Measurements from ENCODE around the gene FAAP20.
"Not testable (repeated sequence)": the region's sequence is repeated elsewhere in the genome, so short reads cannot be mapped to it uniquely, and the experiment has no call there.

The FAAP20 gene

GRCh38 chr1:2157856-2158255 is 36.7 kb downstream of the FAAP20 start:
- TF ChIP-seq PAX5 (IDR thresholded peaks at IDR 0.05; ENCODE audit: insufficient read depth, low read length, severe bottlenecking) (no peak), POLR2A (IDR thresholded peaks at IDR 0.05; ENCODE audit: low read depth, low read length) (no peak), TAF1 (IDR thresholded peaks at IDR 0.05; ENCODE audit: low read depth, low read length) (no peak), POLR2AphosphoS5 (IDR thresholded peaks at IDR 0.05; ENCODE audit: low read depth, low read length) (no peak), SPI1 (IDR thresholded peaks at IDR 0.05; ENCODE audit: low read depth, low read length) (no peak), POU2F2 (IDR thresholded peaks at IDR 0.05; ENCODE audit: low read depth, low read length) (no peak)
- DNase-seq (ENCODE audit: insufficient read length, low spot score) (no peak), FAIRE-seq (no peak)

GRCh38 chr1:2156866-2157265 is 37.7 kb downstream of the FAAP20 start:
- FAIRE-seq: no peak
- TF ChIP-seq POLR2AphosphoS5 (IDR thresholded peaks at IDR 0.05; ENCODE audit: low read depth, low read length): no peak
- DNase-seq (ENCODE audit: insufficient read length, low spot score): no peak

DNA sequence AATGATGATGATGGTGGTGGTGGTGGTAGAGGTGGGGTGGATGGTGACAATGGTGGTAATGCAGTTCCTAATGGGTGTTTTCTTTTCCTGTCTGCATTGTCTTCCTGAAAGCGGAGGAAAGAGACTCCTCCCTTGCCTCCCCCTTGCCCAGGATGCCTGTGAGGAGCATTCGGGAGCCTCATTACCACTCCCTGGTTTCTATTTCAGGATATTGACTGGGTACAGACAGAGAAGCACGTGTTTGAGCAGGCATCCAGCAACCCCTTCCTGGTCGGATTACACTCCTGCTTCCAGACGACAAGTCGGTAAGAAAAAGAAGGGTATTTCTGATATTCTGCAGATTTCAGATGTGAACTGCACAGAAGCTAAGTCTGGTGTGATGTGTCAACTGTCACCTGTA is 38.8 kb downstream of the FAAP20 start:
- DNase-seq (ENCODE audit: insufficient read length, low spot score) (no peak), FAIRE-seq (no peak)
- no peak for TF ChIP-seq SPI1 (IDR thresholded peaks at IDR 0.05; ENCODE audit: low read depth, low read length)
- no peak for TF ChIP-seq PAX5 (IDR thresholded peaks at IDR 0.05; ENCODE audit: insufficient read depth, low read length, severe bottlenecking)
- no peak for TF ChIP-seq TAF1 (IDR thresholded peaks at IDR 0.05; ENCODE audit: low read depth, low read length)
- TF ChIP-seq POLR2A (IDR thresholded peaks at IDR 0.05; ENCODE audit: low read depth, low read length): no peak
- TF ChIP-seq POU2F2 (IDR thresholded peaks at IDR 0.05; ENCODE audit: low read depth, low read length): no peak
- no peak for TF ChIP-seq POLR2AphosphoS5 (IDR thresholded peaks at IDR 0.05; ENCODE audit: low read depth, low read length)

- TF ChIP-seq POLR2A (IDR thresholded peaks at IDR 0.05; ENCODE audit: low read depth, low read length) (no peak), SPI1 (IDR thresholded peaks at IDR 0.05; ENCODE audit: low read depth, low read length) (no peak), POU2F2 (IDR thresholded peaks at IDR 0.05; ENCODE audit: low read depth, low read length) (no peak), TAF1 (IDR thresholded peaks at IDR 0.05; ENCODE audit: low read depth, low read length) (no peak), POLR2AphosphoS5 (IDR thresholded peaks at IDR 0.05; ENCODE audit: low read depth, low read length) (no peak), PAX5 (IDR thresholded peaks at IDR 0.05; ENCODE audit: insufficient read depth, low read length, severe bottlenecking) (no peak)
- FAIRE-seq (peak; percentile 23), DNase-seq (ENCODE audit: insufficient read length, low spot score) (no peak)
These were observed 39.4 kb downstream of the FAAP20 start for GRCh38 chr1:2155147-2155598.

- TF ChIP-seq POU2F2 (IDR thresholded peaks at IDR 0.05; ENCODE audit: low read depth, low read length) (no peak), PAX5 (IDR thresholded peaks at IDR 0.05; ENCODE audit: insufficient read depth, low read length, severe bottlenecking) (no peak), SPI1 (IDR thresholded peaks at IDR 0.05; ENCODE audit: low read depth, low read length) (no peak)
- no peak for FAIRE-seq
- DNase-seq (ENCODE audit: insufficient read length, low spot score): no peak
These were observed 40.5 kb downstream of the FAAP20 start for GRCh38 chr1:2154022-2154421.

GRCh38 chr1:2152954-2153353 is 41.6 kb downstream of the FAAP20 start:
- FAIRE-seq: no peak
- DNase-seq (ENCODE audit: insufficient read length, low spot score): no peak
- TF ChIP-seq SPI1 (IDR thresholded peaks at IDR 0.05; ENCODE audit: low read depth, low read length) (no peak), TAF1 (IDR thresholded peaks at IDR 0.05; ENCODE audit: low read depth, low read length) (no peak), PAX5 (IDR thresholded peaks at IDR 0.05; ENCODE audit: insufficient read depth, low read length, severe bottlenecking) (no peak), POLR2AphosphoS5 (IDR thresholded peaks at IDR 0.05; ENCODE audit: low read depth, low read length) (no peak), POLR2A (IDR thresholded peaks at IDR 0.05; ENCODE audit: low read depth, low read length) (no peak), POU2F2 (IDR thresholded peaks at IDR 0.05; ENCODE audit: low read depth, low read length) (no peak)

DNA sequence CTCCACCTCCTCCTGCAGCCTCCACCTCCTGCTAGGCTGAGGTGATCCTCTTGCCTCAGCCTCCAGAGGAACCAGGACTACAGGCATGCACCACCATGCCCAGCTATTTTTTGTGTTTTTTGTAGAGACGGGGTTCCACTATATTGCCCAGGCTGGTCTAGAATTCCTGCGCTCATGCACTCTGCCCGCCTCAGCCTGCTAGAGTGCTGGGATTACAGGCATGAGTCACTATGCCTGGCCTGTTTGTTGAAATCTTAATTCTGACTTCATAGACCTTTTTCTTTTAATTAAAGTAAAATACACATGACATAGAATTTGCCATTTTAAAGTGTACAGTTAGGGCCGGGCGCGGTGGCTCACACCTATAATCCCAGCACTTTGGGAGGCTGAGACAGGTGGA is 42.7 kb downstream of the FAAP20 start:
- no peak for TF ChIP-seq SPI1 (IDR thresholded peaks at IDR 0.05; ENCODE audit: low read depth, low read length)
- no peak for TF ChIP-seq TAF1 (IDR thresholded peaks at IDR 0.05; ENCODE audit: low read depth, low read length)
- TF ChIP-seq POU2F2 (IDR thresholded peaks at IDR 0.05; ENCODE audit: low read depth, low read length): no peak
- no peak for TF ChIP-seq POLR2AphosphoS5 (IDR thresholded peaks at IDR 0.05; ENCODE audit: low read depth, low read length)
- no peak for TF ChIP-seq PAX5 (IDR thresholded peaks at IDR 0.05; ENCODE audit: insufficient read depth, low read length, severe bottlenecking)
- TF ChIP-seq POLR2A (IDR thresholded peaks at IDR 0.05; ENCODE audit: low read depth, low read length): no peak
- DNase-seq (ENCODE audit: insufficient read length, low spot score) (no peak), FAIRE-seq (no peak)

DNA sequence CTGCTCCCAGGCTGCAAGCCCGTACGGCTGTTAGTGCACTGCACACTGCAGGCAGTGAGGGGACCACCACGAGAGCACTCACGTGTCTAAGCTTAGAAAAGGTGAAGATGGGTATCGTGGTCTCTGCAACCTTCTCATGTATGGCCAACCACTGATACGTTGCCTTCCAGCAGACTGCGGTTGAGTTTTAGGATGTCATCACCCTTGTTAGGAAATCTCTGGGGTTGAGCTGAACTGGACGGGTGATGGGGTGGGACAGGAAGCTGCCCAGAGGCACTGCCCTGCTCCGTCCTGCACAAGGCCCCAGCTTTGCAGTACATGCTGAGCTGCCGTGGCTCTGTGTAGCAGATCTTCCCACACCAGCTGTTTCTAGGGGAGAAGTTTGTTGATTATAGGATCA is 43.3 kb downstream of the FAAP20 start:
- DNase-seq (ENCODE audit: insufficient read length, low spot score) (no peak), FAIRE-seq (no peak)
- TF ChIP-seq PAX5 (IDR thresholded peaks at IDR 0.05; ENCODE audit: insufficient read depth, low read length, severe bottlenecking): no peak

- no peak for TF ChIP-seq PAX5 (IDR thresholded peaks at IDR 0.05; ENCODE audit: insufficient read depth, low read length, severe bottlenecking)
- FAIRE-seq (no peak), DNase-seq (ENCODE audit: insufficient read length, low spot score) (no peak)
These were observed 43.8 kb downstream of the FAAP20 start for GRCh38 chr1:2150801-2151200.

- no peak for DNase-seq (ENCODE audit: insufficient read length, low spot score)
- no peak for FAIRE-seq
- TF ChIP-seq TAF1 (IDR thresholded peaks at IDR 0.05; ENCODE audit: low read depth, low read length) (no peak), POLR2A (IDR thresholded peaks at IDR 0.05; ENCODE audit: low read depth, low read length) (no peak), POLR2AphosphoS5 (IDR thresholded peaks at IDR 0.05; ENCODE audit: low read depth, low read length) (no peak), SPI1 (IDR thresholded peaks at IDR 0.05; ENCODE audit: low read depth, low read length) (no peak), PAX5 (IDR thresholded peaks at IDR 0.05; ENCODE audit: insufficient read depth, low read length, severe bottlenecking) (no peak), POU2F2 (IDR thresholded peaks at IDR 0.05; ENCODE audit: low read depth, low read length) (no peak)
These were observed 45.9 kb downstream of the FAAP20 start for GRCh38 chr1:2148691-2149090.

DNA sequence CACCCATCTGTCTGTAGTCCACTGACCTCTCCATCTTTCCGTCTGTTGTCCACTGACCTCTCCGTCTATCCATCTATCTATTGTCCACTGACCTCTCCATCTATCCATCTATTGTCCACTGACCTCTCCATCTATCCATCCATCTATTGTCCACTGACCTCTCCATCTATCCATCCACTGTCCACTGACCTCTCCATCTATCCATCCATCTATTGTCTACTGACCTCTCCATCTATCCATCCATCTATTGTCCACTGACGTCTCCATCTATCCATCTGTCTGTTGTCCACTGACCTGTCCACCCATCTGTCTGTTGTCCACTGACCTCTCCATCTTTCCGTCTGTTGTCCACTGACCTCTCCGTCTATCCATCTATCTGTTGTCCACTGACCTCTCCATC is 46.7 kb downstream of the FAAP20 start:
- not testable (repeated sequence) for DNase-seq (ENCODE audit: insufficient read length, low spot score)
- peak; percentile 20 for FAIRE-seq

Data from GM12891 (cell line).